ENCODE data around the gene EIPR1.

The EIPR1 gene

GRCh38 chr2:3246928-3247714, 130.5 kb downstream of the EIPR1 start:
- DNase-seq (ENCODE audit: low spot score), result no peak

- DNase-seq (ENCODE audit: low spot score), result no peak
These were observed 131.2 kb downstream of the EIPR1 start for GRCh38 chr2:3246406-3246805.

DNA sequence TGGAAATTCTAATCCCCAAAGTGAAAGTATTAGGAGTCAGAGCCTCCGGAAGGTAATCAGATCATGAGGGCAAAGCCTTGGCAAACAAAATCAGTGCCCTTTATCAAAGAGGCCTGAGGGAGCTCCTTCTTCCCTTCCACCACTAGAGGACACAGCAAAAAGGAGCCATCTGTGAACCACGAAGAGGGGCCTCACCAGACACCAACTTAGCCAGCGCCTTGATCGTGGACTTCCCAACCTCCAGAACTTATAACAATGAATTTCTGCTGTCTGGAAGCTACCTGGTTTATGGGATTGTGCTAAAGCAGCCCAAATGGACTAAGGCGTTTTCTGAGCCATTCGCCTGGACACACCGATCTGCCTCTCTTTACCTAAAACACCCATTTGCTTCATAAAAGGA, 133.1 kb downstream of the EIPR1 start:
- no peak for DNase-seq (ENCODE audit: low spot score)

DNA sequence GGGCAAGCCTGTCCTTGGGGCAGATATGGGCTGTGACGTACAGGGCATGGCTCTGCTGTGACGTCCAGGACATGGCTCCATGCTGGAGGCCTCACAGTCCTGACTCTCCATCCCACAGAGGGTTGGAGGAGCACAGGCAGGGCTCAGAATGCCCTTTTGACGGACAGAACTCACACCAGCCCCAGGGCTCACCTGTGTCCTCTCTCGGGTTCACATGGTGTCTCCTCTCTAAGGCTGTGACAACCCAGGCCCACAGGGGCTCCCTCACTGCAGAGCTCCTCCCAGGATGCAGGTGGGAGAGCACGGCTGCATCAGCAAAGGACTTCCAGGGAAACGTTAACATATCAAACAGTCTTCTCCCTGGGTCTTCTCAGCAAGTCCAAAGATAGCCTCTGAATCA, 133.8 kb downstream of the EIPR1 start:
- no peak for DNase-seq (ENCODE audit: low spot score)

DNA sequence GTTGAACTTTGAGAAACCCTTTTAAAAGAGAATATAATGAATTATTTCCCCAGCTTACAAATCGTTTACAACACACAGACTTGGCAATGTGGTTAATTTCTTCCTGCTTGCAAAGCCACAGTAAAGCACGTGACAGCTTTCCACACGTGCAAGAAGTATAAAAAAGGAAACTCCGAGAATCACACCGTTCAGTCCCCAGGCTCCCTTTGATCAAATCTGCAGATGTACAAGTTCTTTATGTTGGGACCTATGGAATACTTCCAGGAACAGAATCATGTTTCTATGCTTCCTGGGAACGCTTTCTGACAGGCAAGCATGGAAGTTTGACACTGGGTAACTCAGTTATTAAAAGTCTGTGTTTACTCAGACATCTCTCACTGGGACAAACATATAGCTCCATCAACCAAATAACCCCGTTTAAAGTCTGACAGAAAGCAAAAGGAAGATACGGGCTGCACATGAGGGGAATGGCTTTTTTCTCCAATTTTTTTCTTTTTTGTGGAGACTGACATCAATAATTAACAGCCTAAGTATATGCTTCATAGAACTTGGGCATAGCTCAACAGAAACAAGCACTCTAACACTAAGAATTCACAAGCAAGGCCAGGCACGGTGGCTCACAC, 134.8 kb downstream of the EIPR1 start:
- DNase-seq (ENCODE audit: low spot score), result no peak

GRCh38 chr2:3241971-3242746, 135.5 kb downstream of the EIPR1 start:
- no peak for DNase-seq (ENCODE audit: low spot score)

GRCh38 chr2:3238951-3239841, 138.4 kb downstream of the EIPR1 start:
- DNase-seq (ENCODE audit: low spot score), result no peak

GRCh38 chr2:3236300-3237045, 141.1 kb downstream of the EIPR1 start:
- DNase-seq (ENCODE audit: low spot score), result no peak

DNA sequence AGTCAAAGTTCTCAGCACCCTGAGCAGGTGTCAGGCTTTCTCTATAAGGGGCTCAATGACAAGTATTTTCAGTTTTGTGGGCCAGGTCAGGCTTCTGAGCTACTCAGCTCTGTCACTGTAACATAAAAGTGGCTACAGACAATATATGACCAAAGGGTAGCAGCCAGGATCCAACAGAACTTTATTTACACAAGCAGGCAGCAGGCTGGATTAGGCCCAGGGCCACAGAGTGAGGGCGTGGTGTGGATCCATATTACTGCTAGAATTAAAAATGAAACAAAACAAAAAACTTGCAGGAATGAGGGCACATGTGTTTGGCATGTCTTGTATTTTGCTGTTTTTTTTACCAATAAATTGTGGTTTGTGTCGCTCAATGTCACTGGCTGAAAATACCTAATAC, 143.7 kb downstream of the EIPR1 start:
- no peak for DNase-seq (ENCODE audit: low spot score)

GRCh38 chr2:3229221-3229620, 148.4 kb downstream of the EIPR1 start:
- no peak for DNase-seq (ENCODE audit: low spot score)

GRCh38 chr2:3224681-3225080, 152.9 kb downstream of the EIPR1 start:
- DNase-seq (ENCODE audit: low spot score), result no peak

GRCh38 chr2:3223080-3223923, 154.3 kb downstream of the EIPR1 start:
- no peak for DNase-seq (ENCODE audit: low spot score)

DNA sequence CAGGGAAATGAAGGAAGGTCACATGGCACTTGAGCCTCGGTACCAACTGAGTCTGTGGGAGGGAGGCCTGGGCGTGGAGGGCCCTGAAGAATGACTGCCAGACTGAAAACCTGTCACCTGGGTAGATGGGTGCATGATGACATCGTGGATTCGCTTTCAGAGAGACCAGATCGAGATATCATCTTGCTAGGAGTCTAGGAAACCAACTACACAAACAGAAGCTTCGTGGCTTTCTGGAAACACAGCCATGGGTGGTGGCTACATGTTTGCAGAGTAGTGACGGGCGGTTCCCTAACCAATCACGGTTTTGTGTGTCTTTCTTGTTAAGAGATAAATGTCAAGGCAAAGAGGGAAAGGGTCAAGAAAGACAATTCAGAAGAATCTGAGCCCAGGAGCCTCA, 155.0 kb downstream of the EIPR1 start:
- DNase-seq (ENCODE audit: low spot score), result no peak

DNA sequence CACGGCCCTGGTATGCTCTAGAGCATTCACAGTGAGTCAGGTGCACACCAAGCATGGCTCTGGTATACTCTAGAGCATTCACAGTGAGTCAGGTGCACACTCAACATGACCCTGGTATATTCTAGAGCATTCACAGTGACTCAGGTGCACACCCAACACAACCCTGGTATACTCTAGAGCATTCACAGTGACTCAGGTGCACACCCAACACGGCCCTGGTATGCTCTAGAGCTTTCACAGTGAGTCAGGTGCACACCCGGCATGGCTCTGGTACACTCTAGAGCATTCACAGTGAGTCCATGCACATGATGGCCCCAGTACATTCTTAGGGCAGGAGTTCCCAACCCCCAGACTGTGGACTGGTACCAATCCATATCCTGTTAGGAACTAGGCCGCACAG, 158.1 kb downstream of the EIPR1 start:
- no peak for DNase-seq (ENCODE audit: low spot score)

DNA sequence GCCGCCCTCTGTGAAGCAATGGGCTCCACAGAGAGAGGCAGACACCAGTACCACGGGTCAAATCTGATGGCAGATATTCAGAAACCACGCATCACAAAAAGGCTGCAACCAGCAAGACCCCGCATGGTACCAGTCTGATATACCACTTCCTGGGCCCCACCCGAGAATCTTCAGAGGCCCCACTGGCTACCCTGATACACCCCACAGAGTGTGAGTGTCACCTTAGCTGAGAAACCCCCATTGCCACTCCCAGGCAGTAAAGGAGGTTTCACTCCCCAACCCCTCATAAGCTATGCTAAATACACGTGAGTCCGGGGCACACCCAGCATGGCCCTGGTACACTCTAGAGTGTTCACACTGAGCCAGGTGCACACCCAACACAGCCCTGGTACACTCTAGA, 160.0 kb downstream of the EIPR1 start:
- DNase-seq (ENCODE audit: low spot score), result no peak

GRCh38 chr2:3216841-3217495, 160.7 kb downstream of the EIPR1 start:
- DNase-seq (ENCODE audit: low spot score), result no peak

DNA sequence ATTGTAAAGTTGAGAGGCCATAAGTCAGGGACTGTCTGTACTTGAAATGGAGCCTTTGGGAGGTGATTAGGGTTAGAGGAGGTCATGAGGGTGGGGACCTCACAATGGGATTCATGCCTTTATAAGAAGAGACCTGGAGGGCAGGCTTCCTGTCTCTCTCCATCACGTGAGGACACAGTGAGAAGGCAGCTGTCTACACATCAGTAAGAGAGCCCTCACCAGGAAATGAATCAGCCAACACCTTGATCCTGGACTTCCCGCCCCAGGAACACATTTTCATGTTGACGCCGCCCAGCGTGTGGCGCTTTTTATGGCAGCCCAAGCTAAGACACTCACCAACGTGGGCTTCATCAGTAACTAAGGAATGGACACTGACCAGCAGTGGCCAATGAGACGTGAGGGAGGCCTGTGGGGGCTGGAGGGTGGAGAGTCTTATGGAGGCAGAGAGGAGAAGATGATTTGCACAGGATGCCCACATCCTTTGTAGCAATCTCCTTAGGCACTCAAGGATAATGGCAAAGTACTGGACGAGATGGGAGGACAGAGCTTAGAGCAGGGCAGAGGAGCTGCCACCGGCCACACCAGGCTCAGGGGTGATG, 162.7 kb downstream of the EIPR1 start:
- no peak for DNase-seq (ENCODE audit: low spot score)

DNA sequence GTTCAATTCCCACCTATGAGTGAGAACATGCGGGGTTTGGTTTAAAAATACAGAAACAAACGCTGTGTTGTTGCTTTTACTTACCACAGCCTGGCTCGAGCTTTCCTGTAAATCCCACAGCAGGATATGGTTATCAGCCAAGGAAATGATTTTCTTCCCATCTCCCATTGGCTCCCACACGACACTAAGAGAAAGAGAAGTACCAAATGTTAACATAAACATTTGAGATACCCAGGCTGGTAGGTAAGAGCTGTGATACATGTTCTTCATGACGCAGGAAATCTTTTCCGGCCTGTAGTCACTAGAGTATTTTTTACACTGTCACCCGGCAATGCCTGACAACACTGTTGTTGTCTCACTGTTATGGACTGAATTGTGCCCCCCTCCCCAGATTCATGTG, 163.6 kb downstream of the EIPR1 start:
- no peak for DNase-seq (ENCODE audit: low spot score)

GRCh38 chr2:3212984-3213383, 164.6 kb downstream of the EIPR1 start:
- no peak for DNase-seq (ENCODE audit: low spot score)

GRCh38 chr2:3212061-3212362, 165.6 kb downstream of the EIPR1 start:
- DNase-seq (ENCODE audit: low spot score), result no peak

All from hepatic stellate cell (primary cell).